ENCODE results near the gene TNP2.

DNA sequence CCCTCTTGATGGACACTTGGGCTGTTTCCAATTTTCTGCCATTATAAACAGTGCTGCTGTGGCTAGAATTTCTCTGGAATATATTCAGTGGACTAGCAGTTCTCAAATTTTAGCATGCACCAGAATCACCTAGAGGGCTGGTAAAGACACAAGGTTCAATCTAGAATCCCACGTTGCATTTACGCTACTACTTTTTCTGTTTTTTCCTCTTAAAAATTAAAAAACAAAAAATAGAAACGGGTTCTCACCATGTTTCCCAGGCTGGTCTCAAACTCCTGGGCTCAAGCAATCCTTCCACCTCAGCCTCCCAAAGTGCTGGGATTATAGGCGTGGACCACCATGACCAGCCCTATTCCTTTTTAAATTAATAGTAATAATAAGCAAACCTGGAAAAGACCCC lies 26.5 kb upstream of the TNP2 start:
- TF ChIP-seq, protein P1, sequence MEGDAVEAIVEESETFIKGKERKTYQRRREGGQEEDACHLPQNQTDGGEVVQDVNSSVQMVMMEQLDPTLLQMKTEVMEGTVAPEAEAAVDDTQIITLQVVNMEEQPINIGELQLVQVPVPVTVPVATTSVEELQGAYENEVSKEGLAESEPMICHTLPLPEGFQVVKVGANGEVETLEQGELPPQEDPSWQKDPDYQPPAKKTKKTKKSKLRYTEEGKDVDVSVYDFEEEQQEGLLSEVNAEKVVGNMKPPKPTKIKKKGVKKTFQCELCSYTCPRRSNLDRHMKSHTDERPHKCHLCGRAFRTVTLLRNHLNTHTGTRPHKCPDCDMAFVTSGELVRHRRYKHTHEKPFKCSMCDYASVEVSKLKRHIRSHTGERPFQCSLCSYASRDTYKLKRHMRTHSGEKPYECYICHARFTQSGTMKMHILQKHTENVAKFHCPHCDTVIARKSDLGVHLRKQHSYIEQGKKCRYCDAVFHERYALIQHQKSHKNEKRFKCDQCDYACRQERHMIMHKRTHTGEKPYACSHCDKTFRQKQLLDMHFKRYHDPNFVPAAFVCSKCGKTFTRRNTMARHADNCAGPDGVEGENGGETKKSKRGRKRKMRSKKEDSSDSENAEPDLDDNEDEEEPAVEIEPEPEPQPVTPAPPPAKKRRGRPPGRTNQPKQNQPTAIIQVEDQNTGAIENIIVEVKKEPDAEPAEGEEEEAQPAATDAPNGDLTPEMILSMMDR (conservative IDR thresholded peaks at IDR 0.05): no peak
- no peak for TF ChIP-seq ZFX (IDR thresholded peaks at IDR 0.05)
